NB4 (cell line): ENCODE data around the gene C21orf58.

Source experiments
- CTCF ChIP-seq: IDR thresholded peaks from one replicate; pipeline ENCODE4 v1.5.1; 2012; ENCODE audit warnings: low read depth, low read length
- MAX ChIP-seq: IDR thresholded peaks from 2 replicates; pipeline ENCODE4 v1.6.1; 2011; ENCODE audit warnings: low read depth, low read length
- MYC ChIP-seq: IDR thresholded peaks from 2 replicates; pipeline ENCODE4 v1.6.1; 2011; ENCODE audit warnings: low read depth, low read length
- POLR2A ChIP-seq: IDR thresholded peaks from 2 replicates; pipeline ENCODE4 v1.6.1; 2011; ENCODE audit warnings: mild to moderate bottlenecking; ENCODE audit not compliant: insufficient read length; ENCODE audit errors: extremely low read depth

GRCh38 chr21:46289655-46290179 is 34.0 kb downstream of the C21orf58 start:
- no peak for TF ChIP-seq CTCF
- TF ChIP-seq MAX, result no peak
- no peak for TF ChIP-seq MYC
- TF ChIP-seq POLR2A, result no peak
